Measurements from ENCODE around the gene OR5H2.
"Not testable (repeated sequence)": the region's sequence is repeated elsewhere in the genome, so short reads cannot be mapped to it uniquely, and the experiment has no call there.

The OR5H2 gene

DNA sequence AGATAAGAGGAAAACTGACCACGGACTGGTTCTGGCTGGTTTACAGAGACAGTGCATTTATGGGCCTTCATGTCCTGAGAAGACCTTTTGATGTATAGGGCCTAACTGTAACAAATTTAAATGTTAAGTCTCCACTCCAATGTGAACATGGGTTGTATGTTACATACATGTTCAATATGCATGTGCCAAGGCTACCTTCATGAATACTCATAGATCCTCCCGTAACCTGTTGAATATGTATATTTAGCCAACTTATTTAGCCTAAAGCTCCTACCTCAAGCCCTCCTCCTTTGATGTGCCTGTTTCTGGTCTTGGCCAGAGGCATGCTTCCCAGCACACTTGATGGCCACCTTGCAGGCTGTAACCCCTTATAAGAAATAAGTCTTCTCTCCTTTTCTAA, at the start of gene OR5H2:
TSS of gene OR5H2 (plus strand) at position 301 of the 400 bp plus-strand sequence. CDS start 398 bp downstream, outside the sequence.
- no peak for DNase-seq

DNA sequence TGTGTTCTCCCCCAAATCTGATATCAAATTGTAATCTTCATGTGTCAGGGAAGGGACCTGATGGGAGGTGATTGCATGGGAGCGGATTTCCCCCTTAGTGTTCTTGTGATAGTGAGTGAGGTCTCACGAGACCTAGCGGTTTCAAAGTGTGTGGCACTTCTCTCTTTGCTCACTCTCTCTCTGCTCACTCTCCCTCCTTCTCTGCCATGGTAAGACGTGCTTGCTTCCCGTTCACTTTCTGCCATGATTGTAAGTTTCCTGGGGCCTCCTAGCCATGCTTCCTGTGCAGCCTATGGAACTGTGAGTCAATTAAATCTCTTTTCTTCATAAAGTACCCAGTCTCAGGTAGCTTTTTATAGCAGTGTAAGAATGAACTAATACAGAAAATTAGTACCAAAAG, 48.8 kb upstream of the OR5H2 start:
- DNase-seq = no peak

- DNase-seq = no peak
These were observed 42.2 kb upstream of the OR5H2 start for GRCh38 chr3:98240131-98240530.

DNA sequence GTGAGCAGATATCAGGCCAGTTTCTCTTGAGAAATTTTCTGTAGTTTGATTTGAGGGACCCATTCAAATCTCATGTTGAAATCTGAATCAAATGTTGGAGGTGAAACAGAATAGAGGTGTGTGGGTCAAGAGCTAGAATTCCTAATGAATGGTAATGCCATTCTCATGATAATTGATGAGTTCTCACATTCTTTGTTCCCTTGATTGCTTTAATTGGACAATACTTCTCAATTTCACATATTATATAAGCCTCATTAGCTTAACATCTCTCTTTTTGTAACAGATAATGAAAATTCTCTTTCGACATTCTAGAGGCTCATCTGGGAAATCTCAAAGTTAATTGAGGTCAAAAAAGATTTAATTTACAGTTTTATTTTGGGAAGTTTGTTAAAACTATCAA, 40.1 kb upstream of the OR5H2 start:
- no peak for DNase-seq

GRCh38 chr3:98243843-98244242, 38.5 kb upstream of the OR5H2 start:
- no peak for DNase-seq

- DNase-seq = no peak
These were observed 36.2 kb upstream of the OR5H2 start for GRCh38 chr3:98246142-98246541.

GRCh38 chr3:98256026-98256425, 26.3 kb upstream of the OR5H2 start:
- not testable (repeated sequence) for DNase-seq

DNA sequence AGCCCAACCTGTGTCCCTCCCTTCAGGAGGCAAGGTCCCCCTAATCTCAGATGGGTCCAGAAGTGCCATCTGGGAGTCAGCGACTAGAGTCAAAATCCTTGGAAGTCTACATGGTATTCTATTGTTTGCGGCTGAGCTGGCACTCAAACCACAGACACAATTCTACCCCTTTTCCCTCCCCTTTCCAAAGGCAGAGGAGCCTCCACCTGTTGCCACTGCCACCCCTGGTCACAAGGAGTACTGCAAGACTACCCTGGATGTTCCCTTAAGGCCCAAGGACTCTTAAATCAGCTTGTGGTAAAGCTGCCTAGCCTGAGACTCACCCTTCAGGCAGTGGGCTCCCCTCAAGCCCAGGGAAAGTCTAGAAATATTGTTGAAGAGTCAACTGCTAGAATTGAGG, 22.6 kb upstream of the OR5H2 start:
- DNase-seq = no peak

DNA sequence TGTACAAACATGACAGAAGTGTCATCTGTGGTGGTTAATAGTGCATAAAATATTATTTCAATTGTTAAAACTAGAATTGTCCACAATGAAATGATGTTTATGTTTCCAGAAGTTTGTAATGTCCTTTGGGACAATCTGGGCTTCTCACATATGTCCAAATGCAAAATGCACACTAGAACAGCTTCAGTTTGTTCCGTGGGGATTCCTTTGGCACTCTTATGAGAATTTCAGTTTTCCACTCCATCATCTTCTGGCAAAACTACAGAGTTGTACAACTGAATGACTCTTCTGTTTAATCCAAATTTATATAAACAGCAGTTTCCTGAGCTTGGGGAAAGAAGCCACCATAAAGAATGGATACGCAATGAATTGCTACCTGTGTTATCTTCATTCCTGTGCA, 20.3 kb upstream of the OR5H2 start:
- DNase-seq = no peak

GRCh38 chr3:98263944-98264343, 18.4 kb upstream of the OR5H2 start, which contains the start of gene OR5H6:
Gene OR5H6, plus strand, starts transcription at chr3:98264244. Its CDS starts 89 bp downstream, at chr3:98264333.
- DNase-seq = no peak

GRCh38 chr3:98269846-98270245, 12.5 kb upstream of the OR5H2 start:
- DNase-seq = no peak

DNA sequence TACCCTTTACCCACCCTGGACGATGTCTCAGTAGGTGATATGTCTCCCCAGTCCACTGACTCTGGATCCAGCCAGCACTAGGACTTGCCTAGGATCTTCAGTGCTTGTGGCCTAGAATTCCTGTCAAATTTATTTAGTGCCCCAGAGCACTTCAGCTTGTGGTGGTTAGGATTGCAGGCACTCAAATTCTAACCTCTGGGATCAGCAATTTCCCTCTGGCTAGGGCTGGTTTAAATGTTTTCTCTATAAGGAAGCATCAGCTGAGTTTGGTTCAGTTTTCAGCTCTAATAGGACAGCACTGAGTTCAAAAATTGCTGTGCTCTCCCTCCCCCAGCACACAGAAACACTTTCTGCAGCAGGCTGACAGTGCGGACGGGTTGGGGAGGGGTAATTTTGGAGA, 10.2 kb upstream of the OR5H2 start:
- DNase-seq = no peak

DNA sequence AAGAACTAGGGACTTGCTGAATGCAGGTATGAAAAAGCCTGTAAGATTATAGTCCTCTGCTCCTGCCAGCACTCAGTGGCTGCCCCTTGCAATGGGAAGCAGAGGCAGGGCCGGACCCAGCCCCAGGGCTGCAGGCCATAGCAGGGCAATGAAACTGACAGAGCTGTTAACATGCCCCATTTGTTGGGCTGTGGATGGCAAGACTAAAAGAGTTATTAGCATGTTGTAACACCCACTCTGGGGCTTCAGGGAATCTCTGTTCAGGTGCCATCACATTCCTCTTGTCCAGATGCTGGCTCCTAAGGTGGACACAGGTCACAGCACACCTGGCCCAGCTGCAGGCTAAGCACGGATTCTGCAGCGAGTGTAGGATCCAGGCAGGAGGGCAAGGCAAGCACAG, 7.4 kb upstream of the OR5H2 start:
- DNase-seq = no peak

GRCh38 chr3:98290916-98291315, 8.6 kb downstream of the OR5H2 start:
- no peak for DNase-seq

DNA sequence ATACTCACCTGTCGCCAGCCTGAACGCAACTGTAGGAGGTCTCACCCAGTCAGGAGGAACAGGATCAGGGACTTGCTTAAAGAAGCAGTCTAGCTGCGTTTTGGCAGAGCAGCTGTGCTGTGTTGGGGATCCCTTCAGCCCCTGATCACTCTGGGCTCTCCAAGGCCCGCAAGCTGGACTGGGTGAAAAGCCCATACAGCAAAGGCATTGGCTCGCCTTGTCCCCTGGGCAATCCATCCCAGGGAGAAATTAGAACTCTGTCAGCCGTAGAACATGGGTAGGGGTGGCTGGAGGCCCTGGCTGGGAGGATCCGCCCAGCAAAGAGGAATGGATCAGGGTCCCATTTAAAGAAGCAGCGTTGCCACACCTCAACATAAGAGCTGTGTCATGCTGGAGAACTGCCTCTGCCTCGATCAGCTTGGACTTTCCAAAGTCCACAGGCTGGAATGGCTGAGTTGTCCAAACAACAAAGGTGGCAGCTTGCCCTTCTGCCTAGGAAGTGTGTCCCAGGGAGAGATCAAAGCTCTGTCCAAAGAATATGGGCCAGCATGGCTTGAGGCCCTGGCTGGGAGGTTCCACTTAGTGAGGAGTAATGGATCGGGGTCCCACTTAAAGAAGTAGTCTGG, 9.1 kb downstream of the OR5H2 start:
- no peak for DNase-seq

DNA sequence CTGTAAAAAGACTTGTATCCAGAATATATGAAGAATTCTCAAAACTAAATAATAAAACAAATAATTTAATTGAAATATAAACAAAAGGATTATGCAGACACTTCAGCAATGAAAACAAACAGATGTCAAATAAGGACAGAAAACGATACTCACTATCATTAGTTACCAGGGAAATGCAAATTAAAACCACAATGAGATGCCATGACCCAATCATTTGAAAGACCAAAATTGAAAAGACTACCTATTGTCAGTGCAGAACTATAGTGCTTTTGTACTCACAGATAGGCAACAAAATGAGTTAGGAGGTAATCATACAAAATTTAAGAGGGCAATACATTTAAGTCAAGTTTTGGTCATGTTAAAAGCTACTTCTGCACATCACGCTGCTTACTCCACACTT, 39.8 kb downstream of the OR5H2 start:
- DNase-seq = no peak

GRCh38 chr3:98322686-98323085, 40.4 kb downstream of the OR5H2 start:
- no peak for DNase-seq

- no peak for DNase-seq
These were observed 41.1 kb downstream of the OR5H2 start for GRCh38 chr3:98323425-98323824.

- DNase-seq = no peak
These were observed 42.8 kb downstream of the OR5H2 start for GRCh38 chr3:98325055-98325454.

DNA sequence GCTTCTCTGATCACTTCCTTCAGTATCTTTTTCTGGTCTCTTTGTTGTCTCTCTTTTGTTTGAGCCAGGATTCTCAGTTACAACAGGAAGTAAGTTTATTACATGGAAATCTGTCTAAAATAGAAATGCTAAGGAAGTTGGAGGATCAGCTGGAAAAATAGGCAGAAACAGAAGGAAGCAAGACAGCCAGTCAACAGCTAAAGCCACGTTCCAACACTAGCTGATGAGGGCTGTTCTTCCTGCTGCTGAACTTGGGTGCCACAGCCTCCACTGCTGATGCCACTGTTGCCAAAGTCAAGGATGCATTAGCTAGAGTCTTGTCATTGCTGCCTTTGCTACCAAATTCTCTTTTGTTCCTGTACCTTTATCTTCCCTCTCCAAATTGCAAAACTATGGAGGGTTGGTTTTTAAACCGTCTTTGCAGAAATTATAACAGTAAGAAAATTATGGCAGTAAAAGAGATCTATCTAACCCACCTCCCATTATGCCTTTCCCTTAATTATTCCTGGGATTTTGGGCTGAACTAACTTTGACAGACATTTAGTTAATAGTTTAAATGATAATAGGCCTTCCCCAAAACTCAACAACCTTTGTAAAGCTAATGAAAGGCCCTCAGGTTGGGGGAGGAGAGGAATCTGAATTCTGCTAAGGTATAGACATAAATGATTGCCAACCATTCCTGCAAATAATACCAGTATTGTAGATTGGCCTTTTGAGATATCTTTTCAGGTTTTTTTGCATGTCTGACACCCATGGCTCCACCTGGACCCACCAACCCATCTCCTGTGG, 44.0 kb downstream of the OR5H2 start:
- no peak for DNase-seq

DNA sequence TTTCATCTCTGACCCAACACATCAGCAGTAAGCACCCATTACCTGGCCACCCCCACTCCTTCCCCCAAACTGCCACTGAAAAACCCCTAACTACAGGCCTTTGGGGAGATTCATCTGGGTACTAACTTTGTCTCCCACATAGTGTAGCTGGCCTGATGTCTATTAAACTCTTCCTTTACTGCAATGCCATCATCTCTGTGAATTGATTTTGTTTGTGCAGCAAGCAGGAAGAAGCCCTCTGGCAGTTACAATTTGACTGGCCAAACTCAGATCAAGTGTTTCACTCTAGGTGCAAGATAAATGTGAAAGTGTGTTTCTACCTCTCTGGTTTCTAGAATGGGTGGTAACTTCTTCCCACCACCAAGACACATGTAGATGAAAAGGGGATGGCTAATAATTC, 44.6 kb downstream of the OR5H2 start:
- DNase-seq = no peak

GRCh38 chr3:98328933-98329332, 46.6 kb downstream of the OR5H2 start:
- DNase-seq = no peak

DNA sequence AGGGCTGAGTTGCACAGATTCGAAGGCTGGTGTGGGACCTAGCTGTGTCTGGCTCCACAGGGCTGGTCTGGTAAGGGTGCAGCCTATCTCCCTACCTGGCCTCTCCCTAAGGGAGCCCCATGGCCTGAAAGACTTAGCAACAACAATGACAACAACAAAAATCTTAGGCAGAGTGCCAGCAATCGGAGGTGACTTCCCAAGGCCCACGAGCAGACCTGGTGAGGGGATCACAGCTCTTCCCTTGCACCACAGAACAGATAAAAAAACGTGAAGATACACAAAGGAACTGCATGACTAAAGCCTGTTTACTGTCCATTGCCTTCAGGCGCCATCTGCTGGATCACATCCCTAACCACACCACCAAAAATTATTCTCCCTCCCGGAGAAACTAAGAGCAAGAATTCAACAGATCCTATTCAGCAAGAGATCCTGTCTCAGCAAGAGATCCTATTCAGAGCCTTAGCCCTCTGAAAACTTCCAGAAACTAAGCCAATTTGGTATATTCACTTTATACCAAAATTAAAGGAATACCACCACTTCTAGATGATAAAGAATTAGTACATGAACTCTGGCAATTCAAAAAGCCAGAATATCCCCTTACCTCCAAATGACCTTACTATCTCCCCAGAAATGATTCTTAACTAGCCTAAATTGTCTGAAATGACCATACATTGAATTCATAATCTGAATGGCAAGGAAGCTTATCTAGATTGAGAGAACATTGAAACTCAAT, 47.3 kb downstream of the OR5H2 start:
- DNase-seq = no peak

DNA sequence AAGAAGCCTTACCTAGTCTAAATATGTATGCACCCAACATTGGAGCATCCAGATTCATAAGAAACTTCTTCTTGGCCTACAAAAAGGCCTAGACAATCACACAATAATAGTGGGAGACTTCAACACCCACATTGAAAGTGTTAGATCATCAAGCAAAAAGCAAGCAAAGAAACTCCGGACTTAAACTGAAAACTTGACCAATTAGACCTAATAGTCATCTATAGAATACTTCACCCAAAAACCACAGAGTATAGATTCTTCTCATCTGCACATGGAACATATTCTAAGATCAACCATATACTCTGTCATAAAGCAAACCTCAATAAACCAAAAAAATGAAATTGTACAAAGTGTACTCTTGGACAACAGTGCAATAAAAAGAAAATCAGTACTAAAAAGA, 49.0 kb downstream of the OR5H2 start:
- no peak for DNase-seq

Measured in NCI-H2029 treated with DMSO at 0.1 percent for 48 hours (cell line).